ENCODE data around the gene SEC24C. TPM values are rescaled to one million over a fixed set of nuclear protein-coding genes. Genes with fewer than 3 reads are reported as not detected.
A peak's percentile ranks its signal among the peaks of the same experiment; 100 is the strongest.

The SEC24C gene
- total and polyA plus RNA-seq, 2 of the 13 experiments (the other 11 are each of a cell fraction or from before 2014, with no cell fraction given) = 63.1 to 66.4 TPM

- ATAC-seq (no peak), FAIRE-seq (no peak), DNase-seq (ENCODE audit: low spot score) (no peak)
- Histone ChIP-seq H2AFZ (ENCODE audit: low read length) (no peak overlapping the region), H3K27ac (ENCODE audit: extremely low read length, insufficient read depth, low read length) (no peak overlapping the region), H3K4me2 (ENCODE audit: low read depth, low read length) (0 out of 2 replicates have a peak overlapping the region, but pooled peaks have one; percentile 72), H3K9me3 (ENCODE audit: low read length) (no peaks in the 10 kb centered on the region), H3K4me1 (ENCODE audit: insufficient read depth, low read length) (peaks cover 35% of the 10 kb centered on the region), H3K36me3 (replicated peaks in 1 of 2; ENCODE audit: control insufficient read depth in 1 of 2, insufficient read depth in 2 of 2, low read length in 2 of 2) (peaks cover 1 to 14% of the 10 kb centered on the region in 2 experiments; a peak in 2 of 5 replicates), H3K9ac (ENCODE audit: insufficient read depth, low read depth, low read length) (no peak overlapping the region), H3K27me3 (ENCODE audit: control insufficient read depth in 1 of 2, insufficient read depth in 2 of 2, low read length in 2 of 2) (no peaks in the 10 kb centered on the region; a peak in 1 of 5 replicates), H4K20me1 (ENCODE audit: insufficient read depth, low read length) (no peaks in the 10 kb centered on the region), H3K79me2 (ENCODE audit: insufficient read depth, low read length) (peaks cover 40% of the 10 kb centered on the region), H3K4me3 (replicated peaks in 1 of 3; ENCODE audit: insufficient read depth in 1 of 3, low read depth in 2 of 3, low read length in 3 of 3) (no peak overlapping the region)
- BruUV-seq (replicated peaks) = no TSS peak
- TF ChIP-seq EED (CRISPR knock-in tag; IDR thresholded peaks at IDR 0.05) (no peak), ZNF768 (CRISPR knock-in tag; IDR thresholded peaks at IDR 0.05) (0 out of 2 replicates have a peak, but pooled peaks have one; percentile 22), POLR2AphosphoS5 (IDR thresholded peaks at IDR 0.05; ENCODE audit: low read depth, low read length) (0 out of 2 replicates have a peak, but pooled peaks have one; percentile 8)
- intact Hi-C loops (cut with micrococcal nuclease; ENCODE audit: unreplicated experiment) (no loop called here), in situ Hi-C loops (cut with HindIII; ENCODE audit: extremely low pct_ligation_motif_present, low pct_unique_long_range_greater_than_20kb) (no loop called here)
- POLR2A ChIA-PET = interaction anchor here (1.7 to 5.4 kb wide), 3 partner anchors 12 to 98 kb away, joined by 7 to 85 read pairs (median 15); no protein-coding TSS in a partner anchor
- CTCF ChIA-PET (ENCODE audit: low intra/inter-chr PET ratio, low total read pairs) = no interaction called here
- 100% methylated on average over 5 of the region's 5 CpGs for WGBS (ENCODE audit: low lambda C conversion rate)
Observed at GRCh38 chr10:73742454-73742734, 1.8 kb upstream of the SEC24C start.

- TSS peak; percentile 97 for BruUV-seq (replicated peaks)
- ChIA-PET CTCF (ENCODE audit: low intra/inter-chr PET ratio, low total read pairs) (no interaction called here), POLR2A (interaction anchor here (0.6 to 5.4 kb wide), 10 partner anchors 13 to 330 kb away, joined by 3 to 85 read pairs (median 6); partner anchors contain the start of genes CHCHD1 and PPP3CB)
- Histone ChIP-seq H3K4me3 (replicated peaks in 1 of 3; ENCODE audit: insufficient read depth in 1 of 3, low read depth in 2 of 3, low read length in 3 of 3) (peak overlapping the region; percentile 79 to 99 (median 98)), H3K4me1 (ENCODE audit: insufficient read depth, low read length) (peaks cover 35% of the 10 kb centered on the region), H3K27ac (ENCODE audit: extremely low read length, insufficient read depth, low read length) (peak overlapping the region; percentile 92), H4K20me1 (ENCODE audit: insufficient read depth, low read length) (no peaks in the 10 kb centered on the region), H3K9ac (ENCODE audit: insufficient read depth, low read depth, low read length) (peak overlapping the region; percentile 96), H3K9me3 (ENCODE audit: low read length) (no peaks in the 10 kb centered on the region), H3K79me2 (ENCODE audit: insufficient read depth, low read length) (peaks cover 40% of the 10 kb centered on the region), H2AFZ (ENCODE audit: low read length) (no peak overlapping the region), H3K4me2 (ENCODE audit: low read depth, low read length) (peak overlapping the region; percentile 72), H3K36me3 (replicated peaks in 1 of 2; ENCODE audit: control insufficient read depth in 1 of 2, insufficient read depth in 2 of 2, low read length in 2 of 2) (peaks cover 1 to 14% of the 10 kb centered on the region in 2 experiments; a peak in 2 of 5 replicates), H3K27me3 (ENCODE audit: control insufficient read depth in 1 of 2, insufficient read depth in 2 of 2, low read length in 2 of 2) (no peaks in the 10 kb centered on the region; a peak in 1 of 5 replicates)
- intact Hi-C loops (cut with micrococcal nuclease; ENCODE audit: unreplicated experiment) = no loop called here
- FAIRE-seq (no peak), DNase-seq (ENCODE audit: low spot score) (no peak), ATAC-seq (no peak)
- in situ Hi-C loops (cut with HindIII; ENCODE audit: extremely low pct_ligation_motif_present, low pct_unique_long_range_greater_than_20kb) = no loop called here
- whole genome bisulfite sequencing (ENCODE audit: low lambda C conversion rate) = 31% methylated on average over 6 of the region's 6 CpGs
- TF ChIP-seq KDM1A (CRISPR knock-in tag; IDR thresholded peaks at IDR 0.05) = no peak
- no peak for TF ChIP-seq SOX6 (IDR thresholded peaks at IDR 0.05)
- no peak; the same call in 1 of the 2 replicates for TF ChIP-seq SOX6 (CRISPR knock-in tag; IDR thresholded peaks at IDR 0.05)
- no peak for TF ChIP-seq PHB2 (IDR thresholded peaks at IDR 0.05; ENCODE audit: partially characterized antibody)
- no peak for TF ChIP-seq JDP2 (CRISPR knock-in tag; IDR thresholded peaks at IDR 0.05; ENCODE audit: borderline replicate concordance)
- TF ChIP-seq SMYD3 (CRISPR knock-in tag; IDR thresholded peaks at IDR 0.05) = 0 out of 2 replicates have a peak, but pooled peaks have one; percentile 37
- no peak for TF ChIP-seq ATM (IDR thresholded peaks at IDR 0.05; ENCODE audit: borderline replicate concordance)
- TF ChIP-seq NR2C2 (CRISPR knock-in tag; IDR thresholded peaks at IDR 0.05; ENCODE audit: borderline replicate concordance) = no peak
- TF ChIP-seq ZNF556 (CRISPR knock-in tag; IDR thresholded peaks at IDR 0.05; ENCODE audit: borderline replicate concordance) = no peak
- no peak for TF ChIP-seq ZNF101 (CRISPR knock-in tag; IDR thresholded peaks at IDR 0.05; ENCODE audit: borderline replicate concordance, low read depth)
- no peak for TF ChIP-seq POGZ (CRISPR knock-in tag; IDR thresholded peaks at IDR 0.05)
- no peak for TF ChIP-seq ZNF367 (CRISPR knock-in tag; IDR thresholded peaks at IDR 0.05; ENCODE audit: borderline replicate concordance)
- TF ChIP-seq ZMAT3 (CRISPR knock-in tag; conservative IDR thresholded peaks at IDR 0.05) = peak; percentile 49; the same call in 1 of the 2 replicates
- TF ChIP-seq MBD4 (IDR thresholded peaks at IDR 0.05; ENCODE audit: borderline replicate concordance, low read length) = 0 out of 2 replicates have a peak, but pooled peaks have one; percentile 55
- TF ChIP-seq ZKSCAN1 (IDR thresholded peaks at IDR 0.05; ENCODE audit: low read length) = no peak
- TF ChIP-seq ISL2 (CRISPR knock-in tag; IDR thresholded peaks at IDR 0.05) = 0 out of 2 replicates have a peak, but pooled peaks have one; percentile 21
- TF ChIP-seq RARG (CRISPR knock-in tag; IDR thresholded peaks at IDR 0.05; ENCODE audit: low read depth) = peak; percentile 14; the same call in 1 of the 2 replicates
- peak; percentile 18 for TF ChIP-seq ZEB1 (IDR thresholded peaks at IDR 0.05; ENCODE audit: insufficient replicate concordance, low read depth)
- TF ChIP-seq GFI1 (CRISPR knock-in tag; IDR thresholded peaks at IDR 0.05; ENCODE audit: borderline replicate concordance) = 0 out of 2 replicates have a peak, but pooled peaks have one; percentile 17
Observed at GRCh38 chr10:73743327-73743904, 756 bp upstream of the SEC24C start.

Measured in HepG2 (cell line).